ENCODE measurements around the gene CTXN1. TPM values are rescaled to one million over a fixed set of nuclear protein-coding genes. Genes with fewer than 3 reads are reported as not detected.

The CTXN1 gene
- total RNA-seq, 1 experiment from 2014 or later = 5.2 TPM

DNA sequence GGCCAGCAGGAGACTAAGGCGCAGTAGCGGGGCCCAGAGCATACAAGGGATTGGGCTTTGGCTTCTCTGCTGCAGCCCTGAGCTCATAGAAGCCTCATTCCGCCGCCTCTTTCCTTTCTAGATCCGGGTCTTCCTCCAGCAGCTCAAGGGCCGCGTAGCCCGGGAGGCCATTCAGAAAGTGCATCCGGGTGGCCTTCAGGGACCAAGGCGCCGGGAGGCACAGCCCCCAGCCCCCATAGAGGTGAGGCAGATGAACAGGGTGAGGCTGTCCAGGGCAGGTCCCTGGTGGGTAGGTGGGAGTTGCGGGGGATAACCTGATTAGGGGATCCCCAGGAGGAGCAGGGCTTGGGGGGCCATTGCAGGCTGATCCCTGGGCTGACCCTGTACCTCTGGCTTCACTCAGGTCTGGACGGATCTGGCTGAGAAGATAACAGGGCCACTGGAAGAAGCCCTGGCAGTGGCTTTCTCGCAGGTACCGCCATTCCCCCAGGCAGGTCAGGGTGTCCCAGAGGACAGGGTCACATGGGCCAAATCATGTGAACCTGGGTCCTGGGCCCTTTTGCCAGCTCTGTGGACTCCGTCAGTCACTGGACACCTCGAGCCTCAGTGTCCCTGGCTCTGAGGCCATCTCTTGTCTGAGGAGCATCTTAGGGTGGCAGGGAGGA lies 4.5 kb downstream of the CTXN1 start:
- ChIA-PET CTCF (interaction anchor here (0.8 to 3.6 kb wide), 8 partner anchors 7 to 69 kb away, joined by 3 to 15 read pairs (median 4); partner anchors contain the start of genes LRRC8E, MAP2K7 and TIMM44), POLR2A (interaction anchor here (0.6 to 2.5 kb wide), 8 partner anchors 9 to 75 kb away, joined by 3 to 61 read pairs (median 14); partner anchors contain the start of genes LRRC8E, MAP2K7 and TIMM44)
- H3K27me3 Mint-ChIP-seq (ENCODE audit: insufficient read depth, unreplicated experiment) = no peaks in the 10 kb centered on the region
- H3K36me3 Mint-ChIP-seq (ENCODE audit: insufficient read depth, unreplicated experiment) = peaks cover 34% of the 10 kb centered on the region
- H3K27ac Mint-ChIP-seq (ENCODE audit: low read depth, unreplicated experiment) = peak overlapping the region; percentile 55
- no TSS peak for BruUV-seq (replicated peaks)
- H3K4me1 Mint-ChIP-seq (ENCODE audit: insufficient read depth, unreplicated experiment) = peaks cover 19% of the 10 kb centered on the region
- H3K4me3 Mint-ChIP-seq (ENCODE audit: unreplicated experiment) = peak overlapping the region; percentile 88
- TF ChIP-seq, protein P1, sequence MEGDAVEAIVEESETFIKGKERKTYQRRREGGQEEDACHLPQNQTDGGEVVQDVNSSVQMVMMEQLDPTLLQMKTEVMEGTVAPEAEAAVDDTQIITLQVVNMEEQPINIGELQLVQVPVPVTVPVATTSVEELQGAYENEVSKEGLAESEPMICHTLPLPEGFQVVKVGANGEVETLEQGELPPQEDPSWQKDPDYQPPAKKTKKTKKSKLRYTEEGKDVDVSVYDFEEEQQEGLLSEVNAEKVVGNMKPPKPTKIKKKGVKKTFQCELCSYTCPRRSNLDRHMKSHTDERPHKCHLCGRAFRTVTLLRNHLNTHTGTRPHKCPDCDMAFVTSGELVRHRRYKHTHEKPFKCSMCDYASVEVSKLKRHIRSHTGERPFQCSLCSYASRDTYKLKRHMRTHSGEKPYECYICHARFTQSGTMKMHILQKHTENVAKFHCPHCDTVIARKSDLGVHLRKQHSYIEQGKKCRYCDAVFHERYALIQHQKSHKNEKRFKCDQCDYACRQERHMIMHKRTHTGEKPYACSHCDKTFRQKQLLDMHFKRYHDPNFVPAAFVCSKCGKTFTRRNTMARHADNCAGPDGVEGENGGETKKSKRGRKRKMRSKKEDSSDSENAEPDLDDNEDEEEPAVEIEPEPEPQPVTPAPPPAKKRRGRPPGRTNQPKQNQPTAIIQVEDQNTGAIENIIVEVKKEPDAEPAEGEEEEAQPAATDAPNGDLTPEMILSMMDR (IDR thresholded peaks at IDR 0.05; ENCODE audit: unreplicated experiment) = no peak
- intact Hi-C loops (cut with micrococcal nuclease) = loop anchor here (5.0 kb wide), 1 partner anchor 54 kb away; no protein-coding TSS in a partner anchor
- no peak for DNase-seq (ENCODE audit: unreplicated experiment)
- H3K9me3 Mint-ChIP-seq (ENCODE audit: unreplicated experiment) = no peaks in the 10 kb centered on the region

DNA sequence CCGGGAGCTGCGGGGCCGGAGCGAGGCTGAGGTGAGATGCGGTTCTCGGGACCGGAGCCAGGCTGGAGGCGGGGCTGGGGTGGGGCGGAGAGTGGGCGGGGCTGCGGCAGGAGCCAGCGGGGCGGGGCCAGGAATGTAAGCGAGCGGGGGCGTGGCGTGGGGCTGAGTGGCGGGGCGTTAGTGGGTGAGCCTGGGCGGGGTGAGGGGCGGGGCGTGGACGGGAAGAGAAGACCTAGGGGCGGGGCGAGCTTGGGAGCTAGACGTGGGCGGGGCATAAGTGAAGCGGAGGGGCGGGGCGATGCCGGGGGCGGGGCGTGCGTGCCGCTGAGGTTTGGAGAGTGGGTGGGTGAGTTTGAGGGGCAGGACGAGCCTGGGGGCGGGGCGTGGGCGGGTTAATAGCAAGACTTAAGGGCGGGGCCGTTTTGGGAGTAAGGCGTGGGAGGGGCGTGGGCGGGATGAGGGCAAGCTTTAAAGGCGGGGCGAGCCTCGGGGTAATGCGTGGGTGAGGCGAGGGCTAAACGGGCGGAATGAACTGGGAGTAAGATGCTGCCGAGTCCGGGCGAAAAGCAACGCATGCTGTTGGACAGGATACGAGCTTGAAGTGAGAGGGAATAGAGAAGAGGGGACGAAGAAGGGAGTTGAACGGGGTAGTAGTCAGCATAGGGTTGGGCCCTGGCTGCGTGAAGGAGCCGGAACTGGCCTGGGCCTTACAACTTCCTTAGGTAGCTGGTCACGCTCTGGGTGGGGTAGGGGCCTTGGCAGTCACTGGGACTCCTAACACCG lies 5.2 kb downstream of the CTXN1 start:
- TF ChIP-seq, protein P1 (IDR thresholded peaks at IDR 0.05; ENCODE audit: unreplicated experiment) = no peak
- POLR2A ChIA-PET = interaction anchor here (0.6 to 2.5 kb wide), 16 partner anchors 9 to 851 kb away, joined by 3 to 61 read pairs (median 4); partner anchors contain the start of genes LRRC8E, MAP2K7, TIMM44 and ZNF557
- H3K27me3 Mint-ChIP-seq (ENCODE audit: insufficient read depth, unreplicated experiment) = no peaks in the 10 kb centered on the region
- CTCF ChIA-PET = interaction anchor here (0.5 to 3.6 kb wide), 11 partner anchors 8 to 312 kb away, joined by 3 to 15 read pairs (median 3); partner anchors contain the start of gene TIMM44
- intact Hi-C loops (cut with micrococcal nuclease) = loop anchor here (5.0 kb wide), 1 partner anchor 53 kb away; no protein-coding TSS in a partner anchor
- peaks cover 19% of the 10 kb centered on the region for H3K4me1 Mint-ChIP-seq (ENCODE audit: insufficient read depth, unreplicated experiment)
- peak; percentile 97 for DNase-seq (ENCODE audit: unreplicated experiment)
- TSS peak; percentile 60 for BruUV-seq (replicated peaks)
- peak overlapping the region; percentile 59 for H3K27ac Mint-ChIP-seq (ENCODE audit: low read depth, unreplicated experiment)
- H3K36me3 Mint-ChIP-seq (ENCODE audit: insufficient read depth, unreplicated experiment) = peaks cover 29% of the 10 kb centered on the region
- H3K4me3 Mint-ChIP-seq (ENCODE audit: unreplicated experiment) = peak overlapping the region; percentile 88
- H3K9me3 Mint-ChIP-seq (ENCODE audit: unreplicated experiment) = no peaks in the 10 kb centered on the region

DNA sequence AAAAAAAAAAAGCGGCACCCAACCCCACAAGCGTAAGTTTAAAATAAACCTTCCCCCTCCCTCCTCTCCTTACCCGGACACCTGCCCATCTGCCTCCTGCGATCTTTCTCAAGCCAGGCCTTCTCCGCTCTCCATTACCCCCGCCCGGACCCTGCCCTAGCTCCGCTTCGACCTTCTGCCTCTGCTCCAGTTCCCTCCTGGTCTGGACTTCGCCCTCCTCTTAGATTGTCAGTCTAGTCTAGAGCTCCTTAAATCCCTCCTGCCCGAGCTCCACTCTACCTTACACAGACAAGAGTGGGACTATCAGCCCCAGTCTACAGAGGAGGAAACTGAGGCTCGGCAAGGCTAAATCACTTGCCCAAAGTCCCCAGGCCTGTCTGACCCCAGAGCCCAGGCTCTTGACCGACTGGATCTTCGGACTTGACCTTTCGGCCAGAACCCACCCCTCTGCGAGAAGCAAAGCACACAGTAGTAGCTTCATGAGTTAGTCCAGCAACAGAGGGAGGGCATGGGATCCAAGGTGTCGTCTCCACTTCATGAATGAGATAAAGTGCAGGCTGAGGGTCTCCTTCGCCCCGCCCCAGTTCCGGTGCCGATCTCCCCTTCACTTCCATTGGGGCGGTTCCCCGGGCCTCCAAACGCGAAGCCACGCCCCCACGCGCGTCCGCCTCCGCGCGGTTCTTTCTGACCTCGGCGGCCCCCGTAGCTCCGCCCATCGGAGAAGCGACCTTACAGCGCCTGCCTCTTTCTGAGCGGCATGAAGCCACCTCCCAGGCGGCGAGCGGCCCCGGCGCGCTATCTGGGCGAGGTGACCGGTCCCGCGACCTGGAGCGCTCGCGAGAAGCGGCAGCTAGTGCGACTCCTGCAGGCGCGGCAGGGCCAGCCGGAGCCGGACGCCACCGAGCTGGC lies 6.1 kb downstream of the CTXN1 start, which contains the start of gene SNAPC2:
Gene SNAPC2, plus strand, starts transcription at position 729 of the 909 bp plus-strand sequence. Its CDS starts 29 bp downstream, at position 758.
- Mint-ChIP-seq H3K27ac (ENCODE audit: low read depth, unreplicated experiment) (peak within 1 kb of the TSS; percentile 59), H3K4me3 (ENCODE audit: unreplicated experiment) (peak within 1 kb of the TSS; percentile 88), H3K36me3 (ENCODE audit: insufficient read depth, unreplicated experiment) (peaks cover 27% of the 10 kb centered on the region), H3K9me3 (ENCODE audit: unreplicated experiment) (no peaks in the 10 kb centered on the region), H3K27me3 (ENCODE audit: insufficient read depth, unreplicated experiment) (no peaks in the 10 kb centered on the region), H3K4me1 (ENCODE audit: insufficient read depth, unreplicated experiment) (peaks cover 19% of the 10 kb centered on the region)
- BruUV-seq (replicated peaks) = no TSS peak
- TF ChIP-seq, protein P1 (IDR thresholded peaks at IDR 0.05; ENCODE audit: unreplicated experiment) = no peak
- intact Hi-C loops (cut with micrococcal nuclease) = loop anchor here (5.0 kb wide), 1 partner anchor 53 kb away; no protein-coding TSS in a partner anchor
- POLR2A ChIA-PET = interaction anchor here (0.5 to 2.5 kb wide), 18 partner anchors 10 to 850 kb away, joined by 3 to 61 read pairs (median 4); partner anchors contain the start of genes LRRC8E, MAP2K7, TIMM44 and ZNF557
- peak; percentile 94 for DNase-seq (ENCODE audit: unreplicated experiment)
- CTCF ChIA-PET = interaction anchor here (0.5 to 3.6 kb wide), 9 partner anchors 9 to 242 kb away, joined by 3 to 15 read pairs (median 4); partner anchors contain the start of gene TIMM44

All from MCF 10A (cell line).